GM12878 (cell line): ENCODE data around the gene ANGEL2. TPM values are rescaled to one million over a fixed set of nuclear protein-coding genes. Genes with fewer than 3 reads are reported as not detected.

Experiments
- BCL11A ChIP-seq: IDR thresholded peaks from 2 replicates; pipeline ENCODE4 v1.6.1; 2011; ENCODE audit warnings: low read depth, low read length
- BHLHE40 ChIP-seq, 2 experiments: fragments of 450-650 bp in 1 of 2; IDR thresholded peaks; 2 replicates each; pipeline ENCODE4 v1.6.1; 2011 to 2017; ENCODE audit warnings: low read depth in 2 of 2, borderline replicate concordance in 1 of 2, improper control_type of control experiment in 1 of 2, low read length in 1 of 2, mild to moderate bottlenecking in 1 of 2
- BRCA1 ChIP-seq: IDR thresholded peaks from 2 replicates; pipeline ENCODE4 v1.6.1; 2011; ENCODE audit warnings: low read depth, low read length, improper control_type of control experiment
- CBFB ChIP-seq: IDR thresholded peaks from 2 replicates; pipeline ENCODE4 v1.6.1; 2016; ENCODE audit warnings: antibody characterized with exemption, low read depth
- CEBPB ChIP-seq, 2 experiments: fragments of 150-350 bp in 1 of 2; IDR thresholded peaks; 2 replicates each; pipeline ENCODE4 v1.6.1; 2012 to 2014; ENCODE audit warnings: low read depth in 2 of 2, low read length in 2 of 2, borderline replicate concordance in 1 of 2, inconsistent platforms in 1 of 2
- CHD1 ChIP-seq: IDR thresholded peaks from 2 replicates; pipeline ENCODE4 v1.6.1; 2012; ENCODE audit warnings: low read depth, low read length, improper control_type of control experiment
- CREM ChIP-seq: IDR thresholded peaks from 2 replicates; pipeline ENCODE4 v1.6.1; 2014; ENCODE audit warnings: antibody characterized with exemption, low read depth
- FOXK2 ChIP-seq: fragments of 450-650 bp; IDR thresholded peaks from 2 replicates; pipeline ENCODE4 v1.6.1; 2017; ENCODE audit warnings: mild to moderate bottlenecking, moderate library complexity
- HDAC2 ChIP-seq: fragments of 200-600 bp; sonication (generic); IDR thresholded peaks from 2 replicates; pipeline ENCODE4 v1.6.1; 2017
- KLF5 ChIP-seq: fragments of 450-650 bp; IDR thresholded peaks from 2 replicates; pipeline ENCODE4 v1.6.1; 2014; ENCODE audit warnings: mild to moderate bottlenecking; ENCODE audit not compliant: partially characterized antibody
- LARP7 ChIP-seq: fragments of 450-650 bp; IDR thresholded peaks from 2 replicates; pipeline ENCODE4 v1.6.1; 2017; ENCODE audit warnings: mild to moderate bottlenecking
- MTA2 ChIP-seq: fragments of 450-650 bp; IDR thresholded peaks from 2 replicates; pipeline ENCODE4 v1.6.1; 2016; ENCODE audit warnings: low read depth, mild to moderate bottlenecking, moderate library complexity
- MXI1 ChIP-seq: fragments of 150-350 bp; IDR thresholded peaks from 2 replicates; pipeline ENCODE4 v1.6.1; 2011; ENCODE audit warnings: low read depth, mild to moderate bottlenecking, inconsistent platforms, low read length, improper control_type of control experiment
- NFIC ChIP-seq: IDR thresholded peaks from 2 replicates; pipeline ENCODE4 v1.6.1; 2012; ENCODE audit warnings: low read depth, mild to moderate bottlenecking, inconsistent platforms, low read length, moderate library complexity
- NFXL1 ChIP-seq: fragments of 450-650 bp; IDR thresholded peaks from 2 replicates; pipeline ENCODE4 v1.6.1; 2017; ENCODE audit warnings: antibody characterized with exemption, mild to moderate bottlenecking, borderline replicate concordance
- NR2F1 ChIP-seq: fragments of 450-650 bp; conservative IDR thresholded peaks from 2 replicates; pipeline ENCODE4 v1.6.1; 2017; ENCODE audit warnings: mild to moderate bottlenecking
- SMC3 ChIP-seq: IDR thresholded peaks from 2 replicates; pipeline ENCODE4 v1.6.1; 2011; ENCODE audit warnings: low read length, improper control_type of control experiment, borderline replicate concordance
- SREBF1 ChIP-seq: IDR thresholded peaks from 2 replicates; pipeline ENCODE4 v1.6.1; 2012; ENCODE audit warnings: mild to moderate bottlenecking, low read length
- SUZ12 ChIP-seq: fragments of 200-600 bp; sonication (generic); IDR thresholded peaks from one replicate; pipeline ENCODE4 v1.6.1; 2018; ENCODE audit warnings: antibody characterized with exemption, mild to moderate bottlenecking; ENCODE audit not compliant: unreplicated experiment
- USF1 ChIP-seq: IDR thresholded peaks from 2 replicates; pipeline ENCODE4 v1.6.1; 2011; ENCODE audit warnings: borderline replicate concordance, low read depth, mild to moderate bottlenecking, moderate library complexity, mixed read lengths, low read length; ENCODE audit not compliant: insufficient read depth; ENCODE audit errors: extremely low read length
- YBX1 ChIP-seq: fragments of 450-650 bp; IDR thresholded peaks from 2 replicates; pipeline ENCODE4 v1.6.1; 2016; ENCODE audit warnings: antibody characterized with exemption
- polyA plus RNA-seq, 11 experiments: library from polyadenylated mRNA; depleted of rRNA in 4 of 11; unstranded in 6 of 11; stranded (reverse) in 5 of 11; fragments of >200 nt; fragmentation: Nextera tagmentation in 4 of 11; fragmentation: Illumina TruSeq in 1 of 11; extraction: Ambion mirVana in 4 of 11; extraction: Trizol in 1 of 11; gene quantifications; 1 replicate in 1 of 11; 2 replicates in 10 of 11; pipeline versions ENCODE4 v1.2.1 to v1.2.3, GENCODE V29; 2011 to 2016; ENCODE audit warnings: inconsistent platforms in 2 of 11, missing spikeins in 2 of 11, low read depth in 1 of 11
- total RNA-seq, 4 experiments: library from RNA; depleted of rRNA in 3 of 4; stranded (reverse); fragments of >200 nt in 3 of 4; fragmentation: Illumina TruSeq in 1 of 4; extraction: Trizol in 1 of 4; gene quantifications; 2 replicates each; pipeline versions ENCODE4 v1.2.1 to v1.2.3, GENCODE V29; 2013 to 2021
- TF ChIP-seq, protein P1 (sequence below): fragments of 450-650 bp; IDR thresholded peaks from 2 replicates; pipeline ENCODE4 v1.6.1; 2017; ENCODE audit warnings: mild to moderate bottlenecking
- TF ChIP-seq, protein P2 (sequence below): fragments of 450-650 bp; IDR thresholded peaks from 2 replicates; pipeline ENCODE4 v1.6.1; 2017; ENCODE audit warnings: low read depth, mild to moderate bottlenecking, moderate library complexity

The ANGEL2 gene
- total and polyA plus RNA-seq, 10 of the 15 experiments (the other 5 are each of a cell fraction or from before 2014, with no cell fraction given): 6.3 to 53.9 (median 30.7) TPM

GRCh38 chr1:212959266-212960220 lies 56.1 kb downstream of the ANGEL2 start (continued):
- TF ChIP-seq FOXK2: no peak
- no peak for TF ChIP-seq CEBPB (IDR thresholded peaks at IDR 0.05; ENCODE audit: borderline replicate concordance in 1 of 2, low read depth in 2 of 2, low read length in 2 of 2)
- TF ChIP-seq LARP7: peak; percentile 17; the same call in 1 of the 2 replicates
- no peak for TF ChIP-seq SUZ12
- TF ChIP-seq, protein P1, sequence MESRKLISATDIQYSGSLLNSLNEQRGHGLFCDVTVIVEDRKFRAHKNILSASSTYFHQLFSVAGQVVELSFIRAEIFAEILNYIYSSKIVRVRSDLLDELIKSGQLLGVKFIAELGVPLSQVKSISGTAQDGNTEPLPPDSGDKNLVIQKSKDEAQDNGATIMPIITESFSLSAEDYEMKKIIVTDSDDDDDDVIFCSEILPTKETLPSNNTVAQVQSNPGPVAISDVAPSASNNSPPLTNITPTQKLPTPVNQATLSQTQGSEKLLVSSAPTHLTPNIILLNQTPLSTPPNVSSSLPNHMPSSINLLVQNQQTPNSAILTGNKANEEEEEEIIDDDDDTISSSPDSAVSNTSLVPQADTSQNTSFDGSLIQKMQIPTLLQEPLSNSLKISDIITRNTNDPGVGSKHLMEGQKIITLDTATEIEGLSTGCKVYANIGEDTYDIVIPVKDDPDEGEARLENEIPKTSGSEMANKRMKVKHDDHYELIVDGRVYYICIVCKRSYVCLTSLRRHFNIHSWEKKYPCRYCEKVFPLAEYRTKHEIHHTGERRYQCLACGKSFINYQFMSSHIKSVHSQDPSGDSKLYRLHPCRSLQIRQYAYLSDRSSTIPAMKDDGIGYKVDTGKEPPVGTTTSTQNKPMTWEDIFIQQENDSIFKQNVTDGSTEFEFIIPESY: no peak
- TF ChIP-seq, protein P2, sequence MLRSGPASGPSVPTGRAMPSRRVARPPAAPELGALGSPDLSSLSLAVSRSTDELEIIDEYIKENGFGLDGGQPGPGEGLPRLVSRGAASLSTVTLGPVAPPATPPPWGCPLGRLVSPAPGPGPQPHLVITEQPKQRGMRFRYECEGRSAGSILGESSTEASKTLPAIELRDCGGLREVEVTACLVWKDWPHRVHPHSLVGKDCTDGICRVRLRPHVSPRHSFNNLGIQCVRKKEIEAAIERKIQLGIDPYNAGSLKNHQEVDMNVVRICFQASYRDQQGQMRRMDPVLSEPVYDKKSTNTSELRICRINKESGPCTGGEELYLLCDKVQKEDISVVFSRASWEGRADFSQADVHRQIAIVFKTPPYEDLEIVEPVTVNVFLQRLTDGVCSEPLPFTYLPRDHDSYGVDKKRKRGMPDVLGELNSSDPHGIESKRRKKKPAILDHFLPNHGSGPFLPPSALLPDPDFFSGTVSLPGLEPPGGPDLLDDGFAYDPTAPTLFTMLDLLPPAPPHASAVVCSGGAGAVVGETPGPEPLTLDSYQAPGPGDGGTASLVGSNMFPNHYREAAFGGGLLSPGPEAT: peak; percentile 70
- no peak for TF ChIP-seq CREM
- no peak for TF ChIP-seq SMC3
- TF ChIP-seq CHD1: no peak
- no peak for TF ChIP-seq KLF5
- TF ChIP-seq CBFB: peak; percentile 47; the same call in 1 of the 2 replicates
- peak; percentile 95 to 97 for TF ChIP-seq BHLHE40 (IDR thresholded peaks at IDR 0.05; ENCODE audit: borderline replicate concordance in 1 of 2, low read depth in 2 of 2, low read length in 1 of 2)
- TF ChIP-seq MTA2: no peak; the same call in 1 of the 2 replicates
- TF ChIP-seq MXI1: 0 out of 2 replicates have a peak, but pooled peaks have one; percentile 72
- TF ChIP-seq SREBF1: no peak
- no peak for TF ChIP-seq BRCA1
- TF ChIP-seq NR2F1: peak; percentile 95
- TF ChIP-seq NFXL1: no peak
- TF ChIP-seq HDAC2: no peak
- no peak for TF ChIP-seq YBX1
- TF ChIP-seq NFIC: no peak
- TF ChIP-seq USF1: peak; percentile 26
- TF ChIP-seq BCL11A: peak; percentile 65; the same call in 1 of the 2 replicates
